HL-60 (cell line): ENCODE measurements around the gene TBC1D22A.

Experiments used
- DNase-seq, 2 experiments: peaks; one replicate each; pipeline ENCODE4 v3.0.0-alpha.2; 2010 to 2020; ENCODE audit warnings: low read depth in 1 of 2, low spot score in 1 of 2
- H3K27ac ChIP-seq: fragments of 250-450 bp; sonication (Bioruptor Pico); replicated peaks from 2 replicates; pipeline ENCODE4 v1.5.1; 2020; ENCODE audit warnings: mild to moderate bottlenecking, moderate library complexity
- H3K27me3 ChIP-seq: fragments of 250-450 bp; sonication (Bioruptor Pico); 2 replicates; pipeline ENCODE4 v1.5.1; 2021; ENCODE audit warnings: mild to moderate bottlenecking, moderate library complexity; ENCODE audit not compliant: insufficient read depth, poor library complexity, severe bottlenecking
- H3K4me3 ChIP-seq: replicated peaks from 2 replicates; pipeline ENCODE4 v1.5.1; 2011; ENCODE audit warnings: mild to moderate bottlenecking, control low read depth, low read length; ENCODE audit not compliant: insufficient read depth
- CTCF ChIP-seq: IDR thresholded peaks from one replicate; pipeline ENCODE4 v1.5.1; 2011; ENCODE audit warnings: low read length, control low read depth, inconsistent platforms; ENCODE audit not compliant: insufficient read depth
- GABPA ChIP-seq: IDR thresholded peaks from 2 replicates; pipeline ENCODE4 v1.6.1; 2012; ENCODE audit warnings: low read depth
- POLR2AphosphoS5 ChIP-seq: IDR thresholded peaks from 2 replicates; pipeline ENCODE4 v1.6.1; 2012; ENCODE audit warnings: low read depth
- REST ChIP-seq: IDR thresholded peaks from 2 replicates; pipeline ENCODE4 v1.6.1; 2012; ENCODE audit warnings: low read depth; ENCODE audit not compliant: insufficient replicate concordance
- SPI1 ChIP-seq: IDR thresholded peaks from 2 replicates; pipeline ENCODE4 v1.6.1; 2012; ENCODE audit warnings: low read depth, mild to moderate bottlenecking, borderline replicate concordance

The TBC1D22A gene

GRCh38 chr22:47154621-47155081 is 392.2 kb downstream of the TBC1D22A start:
- TF ChIP-seq CTCF (no peak), POLR2AphosphoS5 (no peak), REST (no peak), GABPA (no peak), SPI1 (no peak)
- DNase-seq: no peak
- Histone ChIP-seq H3K4me3 (no peak overlapping the region), H3K27ac (no peak overlapping the region), H3K27me3 (no peaks in the 10 kb centered on the region)

GRCh38 chr22:47155131-47155885 is 392.9 kb downstream of the TBC1D22A start:
- no peaks in the 10 kb centered on the region for H3K27me3 ChIP-seq

More at GRCh38 chr22:47155131-47155885, 392.9 kb downstream of the TBC1D22A start:
- Histone ChIP-seq H3K4me3 (no peak overlapping the region), H3K27ac (no peak overlapping the region)
- no peak for DNase-seq
- no peak for TF ChIP-seq GABPA
- no peak for TF ChIP-seq REST
- no peak for TF ChIP-seq SPI1
- no peak for TF ChIP-seq CTCF
- no peak for TF ChIP-seq POLR2AphosphoS5
